PC-3 (cell line): ENCODE measurements around the gene LYZL6.
"Not testable (repeated sequence)": the region's sequence is repeated elsewhere in the genome, so short reads cannot be mapped to it uniquely, and the experiment has no call there.

Source experiments
- CTCF ChIP-seq: fragments of 300-600 bp; sonication (generic); conservative IDR thresholded peaks from 2 replicates; pipeline ENCODE4 v1.5.1; 2017; ENCODE audit warnings: antibody characterized with exemption, low read depth, mild to moderate bottlenecking, low read length
- EZH2 ChIP-seq: fragments of 300-600 bp; sonication (generic); IDR thresholded peaks from one replicate; pipeline ENCODE4 v1.6.1; 2017; ENCODE audit warnings: antibody characterized with exemption, mild to moderate bottlenecking, low read length; ENCODE audit not compliant: unreplicated experiment
- EZH2phosphoT487 ChIP-seq: fragments of 300-600 bp; sonication (generic); IDR thresholded peaks from 2 replicates; pipeline ENCODE4 v1.6.1; 2018; ENCODE audit warnings: mild to moderate bottlenecking, antibody characterized with exemption, low read length, borderline replicate concordance

GRCh38 chr17:35897772-35898171 lies 45.7 kb downstream of the LYZL6 start:
- TF ChIP-seq CTCF, EZH2, EZH2phosphoT487: not testable (repeated sequence)
